H9 (cell line): ENCODE results near the gene CASQ2. TPM values are rescaled to one million over a fixed set of nuclear protein-coding genes. Genes with fewer than 3 reads are reported as not detected.

ENCODE experiments used
- DNase-seq: peaks from one replicate; pipeline ENCODE4 v3.0.0-alpha.2; 2017
- H2AFZ ChIP-seq: one replicate; pipeline ENCODE4 v1.6.1; 2013; ENCODE audit warnings: mild to moderate bottlenecking, low read length, control low read depth, moderate library complexity
- H2AK5ac ChIP-seq: 2 replicates; pipeline ENCODE4 v1.6.1; 2013; ENCODE audit warnings: low read length, control low read depth, mixed read lengths; ENCODE audit not compliant: insufficient read length
- H2BK120ac ChIP-seq: one replicate; pipeline ENCODE4 v1.6.1; 2013; ENCODE audit warnings: low read depth, mild to moderate bottlenecking, low read length, control low read depth, inconsistent platforms; ENCODE audit not compliant: poor library complexity, severe bottlenecking
- H2BK12ac ChIP-seq: 2 replicates; pipeline ENCODE4 v1.6.1; 2013; ENCODE audit warnings: low read length, control low read depth, mixed read lengths, low read depth; ENCODE audit not compliant: insufficient read length
- H2BK15ac ChIP-seq: 2 replicates; pipeline ENCODE4 v1.6.1; 2013; ENCODE audit warnings: low read depth, low read length, control low read depth
- H2BK20ac ChIP-seq: one replicate; pipeline ENCODE4 v1.6.1; 2013; ENCODE audit warnings: low read depth, mild to moderate bottlenecking, low read length, control low read depth, inconsistent platforms; ENCODE audit not compliant: poor library complexity, severe bottlenecking
- H2BK5ac ChIP-seq: 2 replicates; pipeline ENCODE4 v1.6.1; 2013; ENCODE audit warnings: low read length, control low read depth, mixed read lengths; ENCODE audit not compliant: insufficient read length
- H3K14ac ChIP-seq: 2 replicates; pipeline ENCODE4 v1.6.1; 2013; ENCODE audit warnings: low read length, control low read depth; ENCODE audit not compliant: insufficient read depth
- H3K18ac ChIP-seq: 2 replicates; pipeline ENCODE4 v1.6.1; 2013; ENCODE audit warnings: low read depth, mild to moderate bottlenecking, mixed read lengths, low read length, control low read depth; ENCODE audit not compliant: insufficient read length
- H3K23ac ChIP-seq: 2 replicates; pipeline ENCODE4 v1.6.1; 2013; ENCODE audit warnings: low read length, control low read depth, mixed read lengths, low read depth; ENCODE audit not compliant: insufficient read length
- H3K23me2 ChIP-seq: 2 replicates; pipeline ENCODE4 v1.6.1; 2013; ENCODE audit warnings: low read depth, mild to moderate bottlenecking, mixed read lengths, low read length, control low read depth; ENCODE audit not compliant: insufficient read length, poor library complexity, severe bottlenecking
- H3K27ac ChIP-seq: 2 replicates; pipeline ENCODE4 v1.5.1; 2013; ENCODE audit warnings: low read length, control low read depth, mixed read lengths, low read depth; ENCODE audit not compliant: insufficient read length
- H3K27me3 ChIP-seq: 2 replicates; pipeline ENCODE4 v1.6.1; 2013; ENCODE audit warnings: low read length, control low read depth, inconsistent platforms; ENCODE audit not compliant: insufficient read depth
- H3K4ac ChIP-seq: 2 replicates; pipeline ENCODE4 v1.6.1; 2013; ENCODE audit warnings: low read depth, mild to moderate bottlenecking, control low read depth, inconsistent platforms, low read length, moderate library complexity
- H3K4me1 ChIP-seq: 2 replicates; pipeline ENCODE4 v1.6.1; 2013; ENCODE audit warnings: low read length, control low read depth, inconsistent platforms; ENCODE audit not compliant: insufficient read depth
- H3K4me2 ChIP-seq: 2 replicates; pipeline ENCODE4 v1.6.1; 2013; ENCODE audit warnings: low read length, control low read depth, mixed read lengths; ENCODE audit not compliant: insufficient read length, insufficient read depth
- H3K56ac ChIP-seq: 2 replicates; pipeline ENCODE4 v1.6.1; 2013; ENCODE audit warnings: low read depth, mild to moderate bottlenecking, mixed read lengths, low read length, control low read depth; ENCODE audit not compliant: insufficient read length
- H3K79me1 ChIP-seq: 2 replicates; pipeline ENCODE4 v1.6.1; 2013; ENCODE audit warnings: low read depth, mild to moderate bottlenecking, moderate library complexity, low read length, control low read depth, inconsistent platforms; ENCODE audit not compliant: insufficient read depth, poor library complexity, severe bottlenecking
- H3K79me2 ChIP-seq: 2 replicates; pipeline ENCODE4 v1.6.1; 2013; ENCODE audit warnings: low read length, control low read depth, inconsistent platforms; ENCODE audit not compliant: insufficient read depth
- H3K9ac ChIP-seq: 2 replicates; pipeline ENCODE4 v1.6.1; 2013; ENCODE audit warnings: low read length, control low read depth, mixed read lengths; ENCODE audit not compliant: insufficient read length; ENCODE audit errors: extremely low read depth
- H3K9me3 ChIP-seq: one replicate; pipeline ENCODE4 v1.6.1; 2013; ENCODE audit warnings: low read depth, low read length, inconsistent platforms; ENCODE audit not compliant: control insufficient read depth
- H3T11ph ChIP-seq: one replicate; pipeline ENCODE4 v1.6.1; 2013; ENCODE audit warnings: mild to moderate bottlenecking, low read length, control low read depth, inconsistent platforms
- H4K20me1 ChIP-seq: one replicate; pipeline ENCODE4 v1.6.1; 2013; ENCODE audit not compliant: control insufficient read depth, insufficient read length, insufficient read depth
- H4K5ac ChIP-seq: 2 replicates; pipeline ENCODE4 v1.6.1; 2013; ENCODE audit warnings: low read depth, mild to moderate bottlenecking, mixed read lengths, low read length, control low read depth; ENCODE audit not compliant: insufficient read length
- H4K8ac ChIP-seq: replicated peaks from 2 replicates; pipeline ENCODE4 v1.6.1; 2013; ENCODE audit warnings: low read length, control low read depth, mixed read lengths, low read depth; ENCODE audit not compliant: insufficient read length
- H4K91ac ChIP-seq: 2 replicates; pipeline ENCODE4 v1.6.1; 2013; ENCODE audit warnings: low read depth, mild to moderate bottlenecking, moderate library complexity, mixed read lengths, low read length, control low read depth; ENCODE audit not compliant: insufficient read length
- H3K27ac Mint-ChIP-seq, 3 experiments: 2 replicates in 2 of 3; 3 replicates in 1 of 3; pipeline ENCODE4 v1.8.0; 2020 to 2021; ENCODE audit warnings: mixed read lengths in 3 of 3, mild to moderate bottlenecking in 1 of 3, moderate library complexity in 1 of 3
- H3K27me3 Mint-ChIP-seq: 2 replicates; pipeline ENCODE4 v1.8.0; 2021; ENCODE audit warnings: low read depth, mild to moderate bottlenecking, moderate library complexity, mixed read lengths
- H3K36me3 Mint-ChIP-seq, 3 experiments: 2 replicates in 2 of 3; 3 replicates in 1 of 3; pipeline ENCODE4 v1.8.0; 2020 to 2021; ENCODE audit warnings: low read depth in 3 of 3, mixed read lengths in 3 of 3; ENCODE audit not compliant: insufficient read depth in 1 of 3
- H3K4me1 Mint-ChIP-seq, 2 experiments: 2 replicates each; pipeline ENCODE4 v1.8.0; 2020; ENCODE audit warnings: mixed read lengths in 2 of 2
- H3K4me3 Mint-ChIP-seq, 2 experiments: 2 replicates in 1 of 2; 3 replicates in 1 of 2; pipeline ENCODE4 v1.8.0; 2020 to 2021; ENCODE audit warnings: mild to moderate bottlenecking in 2 of 2, mixed read lengths in 2 of 2, moderate library complexity in 1 of 2
- H3K9me3 Mint-ChIP-seq, 2 experiments: 2 replicates in 1 of 2; 3 replicates in 1 of 2; pipeline ENCODE4 v1.8.0; 2020; ENCODE audit warnings: mild to moderate bottlenecking in 2 of 2, mixed read lengths in 2 of 2, moderate library complexity in 1 of 2
- CTCF ChIP-seq: fragments of 200-600 bp; sonication (generic); conservative IDR thresholded peaks from 3 replicates; pipeline ENCODE4 v1.8.0; 2021; ENCODE audit warnings: antibody characterized with exemption, mild to moderate bottlenecking
- WGBS: extraction: QIAGEN DNeasy Blood & Tissue Kit; methylation state at CpG from one replicate; pipeline ENCODE4 v1.1.7; 2013; ENCODE audit warnings: missing lambda C conversion rate, low lambda C conversion rate, mixed read lengths; ENCODE audit not compliant: insufficient read length; ENCODE audit errors: extremely low coverage; 5-methylcytosine and 5-hydroxymethylcytosine counted together
- total RNA-seq: library from RNA; stranded (reverse); gene quantifications from 2 replicates; pipeline ENCODE4 v1.2.1, GENCODE V29; 2021

The CASQ2 gene
- total RNA-seq, 1 experiment from 2014 or later = not detected

GRCh38 chr1:115726161-115726560 lies 42.4 kb downstream of the CASQ2 start:
- DNase-seq = no peak
- no peak overlapping the region for H2BK12ac ChIP-seq
- no peak overlapping the region for H3K56ac ChIP-seq
- H3K23me2 ChIP-seq = no peaks in the 10 kb centered on the region
- no peaks in the 10 kb centered on the region for H3K4me1 ChIP-seq
- Mint-ChIP-seq H3K4me3 (no peak overlapping the region), H3K27ac (no peak overlapping the region), H3K27me3 (no peaks in the 10 kb centered on the region), H3K9me3 (no peaks in the 10 kb centered on the region), H3K4me1 (peaks cover 8 to 9% of the 10 kb centered on the region in 2 experiments), H3K36me3 (no peaks in the 10 kb centered on the region)
- no peak overlapping the region for H3K4ac ChIP-seq
- H2BK15ac ChIP-seq = no peak overlapping the region
- no peak overlapping the region for H3K23ac ChIP-seq
- H3K79me1 ChIP-seq = no peaks in the 10 kb centered on the region
- no peak overlapping the region for H2BK120ac ChIP-seq
- H3K14ac ChIP-seq = no peak overlapping the region
- no peak overlapping the region for H2BK20ac ChIP-seq
- H3K9me3 ChIP-seq = no peaks in the 10 kb centered on the region
- no peak overlapping the region for H3T11ph ChIP-seq
- no peak overlapping the region for H2AFZ ChIP-seq
- no peak overlapping the region for H3K27ac ChIP-seq
- no peak overlapping the region for H3K4me2 ChIP-seq
- no peak overlapping the region for H3K18ac ChIP-seq
- no peak overlapping the region for H2BK5ac ChIP-seq
- TF ChIP-seq CTCF = no peak
- H4K91ac ChIP-seq = no peak overlapping the region
- H3K9ac ChIP-seq = no peak overlapping the region
- no peak overlapping the region for H4K5ac ChIP-seq
- no CpG with 5 or more reads among the region's 3 CpGs for WGBS
- H4K8ac ChIP-seq = no peak overlapping the region
- no peaks in the 10 kb centered on the region for H3K27me3 ChIP-seq
- no peak overlapping the region for H2AK5ac ChIP-seq
- H3K79me2 ChIP-seq = no peaks in the 10 kb centered on the region
- H4K20me1 ChIP-seq = no peaks in the 10 kb centered on the region
